AG10803 (cell line): ENCODE measurements around the gene PRR36.

Source experiments
- DNase-seq: peaks from one replicate; pipeline ENCODE4 v3.0.0; 2010; ENCODE audit warnings: low read depth
- H3K4me3 ChIP-seq: 2 replicates; pipeline ENCODE4 v1.5.1; 2011; ENCODE audit warnings: mild to moderate bottlenecking, low read length, control low read depth
- TF ChIP-seq, protein P1 (sequence below): conservative IDR thresholded peaks from 2 replicates; pipeline ENCODE4 v1.5.1; 2011; ENCODE audit warnings: mild to moderate bottlenecking, low read length, control low read depth, inconsistent platforms

Gene PRR36

DNA sequence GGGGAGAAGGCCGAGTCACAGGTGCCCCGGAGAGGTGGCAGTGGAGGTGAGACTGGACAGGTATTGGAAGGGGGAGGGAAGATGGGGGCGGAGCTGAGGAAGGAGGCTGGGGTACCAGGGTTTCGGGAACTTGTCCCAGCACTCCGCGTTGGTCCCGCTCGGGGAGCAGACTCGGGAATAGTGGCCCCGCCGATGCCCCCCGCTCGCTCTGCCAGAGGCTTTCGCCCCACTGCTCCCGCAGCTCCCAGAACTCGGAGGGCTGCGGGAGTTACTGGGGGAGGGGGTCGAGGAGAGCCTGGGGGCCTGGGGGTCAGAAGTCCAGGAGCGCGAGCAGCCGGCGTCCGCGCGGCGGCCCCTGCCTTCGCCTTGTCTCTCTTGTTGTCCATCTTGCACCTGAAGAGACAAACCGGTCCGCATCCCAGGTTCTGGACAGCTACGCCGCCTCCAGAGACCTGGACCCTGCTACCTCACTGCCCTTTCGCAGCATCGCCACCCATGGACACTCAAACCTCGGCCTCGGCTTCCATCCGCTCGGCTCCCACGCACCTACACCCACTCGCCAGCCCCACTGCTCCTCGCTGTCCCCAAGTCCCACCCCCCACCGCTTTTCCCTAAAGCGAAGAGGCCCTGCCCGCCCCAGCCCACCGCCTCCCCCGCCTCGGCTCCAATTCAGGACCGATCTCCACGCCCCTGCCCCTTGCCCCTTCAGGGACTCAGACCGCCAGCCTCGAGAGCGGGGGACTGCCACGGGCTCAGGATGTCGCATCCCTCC is 700 bp downstream of the PRR36 start:
- TF ChIP-seq, protein P1, sequence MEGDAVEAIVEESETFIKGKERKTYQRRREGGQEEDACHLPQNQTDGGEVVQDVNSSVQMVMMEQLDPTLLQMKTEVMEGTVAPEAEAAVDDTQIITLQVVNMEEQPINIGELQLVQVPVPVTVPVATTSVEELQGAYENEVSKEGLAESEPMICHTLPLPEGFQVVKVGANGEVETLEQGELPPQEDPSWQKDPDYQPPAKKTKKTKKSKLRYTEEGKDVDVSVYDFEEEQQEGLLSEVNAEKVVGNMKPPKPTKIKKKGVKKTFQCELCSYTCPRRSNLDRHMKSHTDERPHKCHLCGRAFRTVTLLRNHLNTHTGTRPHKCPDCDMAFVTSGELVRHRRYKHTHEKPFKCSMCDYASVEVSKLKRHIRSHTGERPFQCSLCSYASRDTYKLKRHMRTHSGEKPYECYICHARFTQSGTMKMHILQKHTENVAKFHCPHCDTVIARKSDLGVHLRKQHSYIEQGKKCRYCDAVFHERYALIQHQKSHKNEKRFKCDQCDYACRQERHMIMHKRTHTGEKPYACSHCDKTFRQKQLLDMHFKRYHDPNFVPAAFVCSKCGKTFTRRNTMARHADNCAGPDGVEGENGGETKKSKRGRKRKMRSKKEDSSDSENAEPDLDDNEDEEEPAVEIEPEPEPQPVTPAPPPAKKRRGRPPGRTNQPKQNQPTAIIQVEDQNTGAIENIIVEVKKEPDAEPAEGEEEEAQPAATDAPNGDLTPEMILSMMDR, result no peak
- no peak for DNase-seq
- no peak overlapping the region for H3K4me3 ChIP-seq

DNA sequence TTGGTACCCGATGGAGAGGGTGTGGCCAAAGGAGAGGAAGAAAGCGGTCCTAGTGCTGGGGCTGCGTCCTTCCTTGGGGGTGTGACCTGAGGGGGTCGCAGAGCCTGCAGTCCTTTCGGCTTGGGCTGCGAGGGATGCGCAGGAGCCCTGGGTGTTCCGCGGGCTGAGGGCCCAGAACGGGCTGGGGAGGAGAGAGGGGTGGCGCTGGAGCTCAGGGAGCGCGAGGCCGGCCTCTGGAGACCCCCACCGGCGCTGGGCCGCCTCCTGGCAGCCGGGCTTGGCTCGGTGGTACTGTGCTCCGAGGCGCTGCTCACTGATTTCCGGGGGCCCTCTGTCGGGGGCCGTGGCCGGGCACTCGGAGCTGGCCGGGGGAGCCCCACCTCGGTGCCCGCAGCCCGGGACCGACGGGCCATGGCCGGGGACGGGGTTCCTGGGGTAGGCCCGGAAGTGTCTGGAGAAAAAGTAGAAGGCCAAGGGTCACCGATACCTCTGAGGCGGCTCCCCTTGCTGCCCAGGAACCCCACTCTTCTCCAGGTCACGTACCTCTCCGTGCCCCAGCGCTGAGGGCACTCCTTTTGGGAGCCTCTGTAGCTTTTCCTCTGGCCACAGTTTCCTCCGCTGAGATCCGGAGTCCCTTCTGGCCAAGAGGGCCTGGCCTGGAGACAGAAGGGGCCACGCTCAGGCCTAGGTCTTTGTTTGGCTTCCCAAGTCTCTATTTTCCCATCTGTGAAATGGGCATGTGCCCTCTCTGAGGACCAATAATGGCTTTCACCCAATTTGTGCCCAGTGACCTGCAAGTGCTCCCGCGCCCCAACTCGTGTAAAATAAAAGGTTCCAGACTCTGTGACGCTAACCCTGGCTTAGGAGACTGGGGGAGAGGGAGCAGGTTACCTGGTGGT is 1.6 kb downstream of the PRR36 start:
- TF ChIP-seq, protein P1, result no peak
- DNase-seq, result no peak
- no peak overlapping the region for H3K4me3 ChIP-seq

DNA sequence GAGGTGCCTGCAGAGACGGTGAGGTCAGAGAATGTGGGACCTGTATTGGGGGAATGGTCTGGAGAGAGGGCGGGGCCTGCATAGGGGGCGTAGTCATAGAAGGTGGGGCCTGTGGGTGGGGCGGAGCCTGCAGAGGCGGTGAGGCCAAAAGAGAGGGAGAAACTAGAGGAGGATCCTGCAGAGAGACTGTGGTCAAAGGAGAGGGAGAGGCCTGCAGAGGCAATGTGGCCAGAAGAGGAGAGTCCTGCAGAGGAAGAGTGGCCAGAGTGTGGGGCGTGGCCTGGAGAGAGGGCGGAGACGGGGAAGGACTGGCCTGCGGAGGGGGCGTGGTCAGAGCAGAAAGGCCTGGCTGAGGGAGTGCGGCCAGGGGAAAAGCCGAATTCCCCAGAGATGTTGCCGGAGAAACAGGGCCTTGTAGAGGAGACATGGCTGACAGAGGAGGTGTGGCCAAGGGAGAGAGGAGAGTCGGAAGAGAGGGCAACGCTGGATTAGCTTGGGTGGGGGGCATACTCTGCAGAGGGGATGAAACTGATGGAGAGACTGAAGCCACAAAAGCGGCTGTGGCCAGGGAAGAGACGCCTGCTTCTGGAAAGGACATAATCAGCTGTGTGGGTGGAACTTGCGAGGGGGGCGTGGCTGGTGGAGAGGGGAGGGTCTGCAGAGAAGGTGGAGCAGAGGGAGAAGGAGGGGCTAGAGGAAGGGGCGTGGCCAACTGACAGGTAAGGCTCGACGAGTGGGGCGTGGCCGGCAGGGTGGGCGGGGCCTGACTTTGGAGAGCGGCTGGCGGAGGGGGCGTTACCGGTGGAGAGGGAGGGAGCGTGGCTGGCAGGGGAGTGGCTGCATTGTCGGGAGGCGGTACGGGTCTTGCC is 2.5 kb downstream of the PRR36 start:
- peak; percentile 89 for DNase-seq
- TF ChIP-seq, protein P1, result no peak
- peak overlapping the region; percentile 43 for H3K4me3 ChIP-seq

DNA sequence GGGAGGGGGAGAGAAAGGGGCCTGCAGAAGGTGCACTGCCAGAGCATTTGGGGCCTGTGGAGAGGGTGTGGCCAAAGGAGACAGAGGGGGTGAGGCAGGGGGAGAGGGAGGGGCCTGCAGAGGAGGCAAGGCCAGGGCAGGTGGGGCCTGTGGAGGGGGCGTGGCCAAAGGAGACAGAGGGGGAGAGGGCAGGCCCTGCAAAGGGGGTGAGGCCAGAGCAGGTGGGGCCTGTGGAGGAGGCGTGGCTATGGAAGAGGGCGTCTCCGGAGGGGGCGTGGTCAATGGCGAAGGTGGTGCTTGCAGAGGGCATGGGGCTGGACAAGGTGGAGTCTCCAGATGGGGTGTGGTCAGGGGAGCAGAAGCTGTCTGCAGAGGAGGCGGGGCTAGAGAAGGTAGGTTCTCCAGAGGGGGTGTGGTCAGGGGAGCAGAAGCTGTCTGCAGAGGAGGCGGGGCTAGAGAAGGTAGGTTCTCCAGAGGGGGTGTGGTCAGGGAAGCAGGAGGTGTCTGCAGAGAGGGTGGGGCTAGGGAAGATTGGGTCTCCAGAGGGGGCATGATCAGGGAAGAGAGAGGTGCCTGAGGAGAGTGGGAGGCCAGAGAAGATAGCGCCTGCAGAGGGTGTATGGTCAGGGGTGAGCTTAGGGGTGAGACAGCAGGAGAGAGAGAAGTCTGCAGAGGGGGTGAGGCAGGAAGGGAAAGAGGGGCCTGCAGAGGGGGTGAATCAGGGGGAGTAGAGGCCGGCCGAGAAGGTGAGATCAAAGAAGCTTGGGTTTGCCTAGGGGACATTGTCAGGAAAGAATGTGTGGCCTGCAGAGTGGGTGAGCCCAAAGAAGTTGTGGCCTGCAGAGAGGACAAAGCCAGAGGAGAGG is 3.4 kb downstream of the PRR36 start:
- H3K4me3 ChIP-seq, result no peak overlapping the region
- DNase-seq, result no peak
- TF ChIP-seq, protein P1, result no peak

DNA sequence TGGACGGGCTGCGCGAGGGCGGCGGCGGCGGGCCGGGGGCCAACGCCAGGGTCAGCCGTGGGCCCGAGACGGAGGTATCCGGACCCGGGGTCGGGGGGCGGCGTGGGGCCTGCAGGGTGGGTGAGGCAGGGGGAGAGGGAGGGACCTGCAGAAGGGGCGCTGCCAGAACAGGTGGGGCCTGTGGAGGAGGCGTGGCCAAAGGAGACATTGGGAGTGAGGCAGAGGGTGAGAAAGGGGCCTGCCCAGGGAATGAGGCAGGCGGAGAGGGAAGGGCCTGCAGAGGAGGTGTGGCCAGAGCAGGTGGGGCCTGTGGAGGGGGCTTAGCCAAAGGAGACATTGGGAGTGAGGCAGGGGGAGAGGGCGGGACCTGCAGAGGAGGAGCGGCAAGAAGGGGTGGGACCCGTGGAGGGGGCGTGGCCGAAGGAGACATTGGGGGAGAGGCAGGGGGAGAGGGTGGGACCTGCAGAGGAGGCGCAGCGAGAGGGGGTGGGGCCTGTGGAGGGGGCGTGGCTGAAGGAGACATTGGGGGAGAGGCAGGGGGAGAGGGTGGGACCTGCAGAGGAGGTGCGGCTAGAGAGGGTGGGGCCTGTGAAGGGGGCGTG is 4.2 kb downstream of the PRR36 start:
- no peak overlapping the region for H3K4me3 ChIP-seq
- TF ChIP-seq, protein P1, result no peak
- DNase-seq, result no peak

DNA sequence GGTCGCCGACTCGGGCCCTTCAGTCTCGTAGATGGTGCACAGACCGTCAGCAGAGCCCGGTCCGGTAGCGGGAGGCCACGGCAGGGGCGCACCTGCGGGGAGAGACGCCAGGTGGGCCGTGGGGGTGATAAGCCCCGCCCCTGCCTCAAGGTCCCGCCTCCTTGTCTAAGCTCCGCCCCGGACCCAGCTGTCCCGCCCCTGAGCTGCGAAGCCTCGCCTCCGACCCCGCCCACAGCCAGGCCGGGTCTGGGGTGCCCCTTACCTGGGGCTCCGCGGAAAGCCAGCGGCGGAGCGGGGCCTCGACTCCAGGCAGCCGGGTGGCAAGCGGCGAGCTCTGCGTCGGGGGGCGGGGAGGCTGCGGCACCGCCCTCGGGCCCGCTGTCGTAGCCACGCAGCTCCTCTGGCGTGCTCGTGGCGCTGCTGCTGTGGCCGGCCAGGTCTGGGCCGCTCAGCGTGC is 4.7 kb downstream of the PRR36 start:
- H3K4me3 ChIP-seq, result peak overlapping the region; percentile 34
- no peak for DNase-seq
- TF ChIP-seq, protein P1, result no peak
